Fibroblast of peridontal ligament (primary cell): ENCODE measurements around the gene RHOBTB1.
A peak's percentile ranks its signal among the peaks of the same experiment; 100 is the strongest.

Experiments used
- DNase-seq: peaks from one replicate; pipeline ENCODE4 v3.0.0-alpha.2; 2010; ENCODE audit errors: extremely low read depth

The RHOBTB1 gene

DNA sequence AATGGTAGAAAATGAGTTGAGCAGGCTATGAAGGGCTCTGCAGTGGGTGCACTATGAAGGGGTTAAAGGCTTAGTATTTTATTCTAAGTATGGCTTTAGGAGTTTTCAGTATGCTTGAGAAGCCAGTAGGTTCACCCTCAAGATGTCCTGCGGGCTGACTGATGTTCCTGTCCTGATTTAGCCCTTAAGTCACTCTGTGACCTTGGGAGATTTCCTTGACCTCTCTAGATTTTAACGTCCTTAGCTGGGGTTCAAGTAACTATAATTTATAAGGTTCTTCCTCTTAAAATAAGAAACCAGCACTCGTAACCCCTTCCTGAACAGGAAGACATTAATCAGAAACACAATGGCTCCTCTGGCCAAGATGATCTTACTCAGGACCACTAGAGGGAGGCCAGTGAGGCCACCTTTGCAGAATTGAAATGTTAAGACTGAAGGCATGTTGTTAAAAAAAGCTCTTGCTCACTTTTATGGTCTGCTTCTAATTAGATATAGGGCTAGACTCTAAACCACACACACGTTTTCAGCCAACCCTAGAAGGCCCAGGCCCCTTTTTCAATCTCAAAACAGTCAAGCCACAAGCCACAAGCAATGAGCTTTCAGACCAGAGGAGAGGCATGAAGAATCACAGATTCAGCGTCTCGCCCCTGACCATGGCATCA lies 123.8 kb downstream of the RHOBTB1 start:
- peak; percentile 92 for DNase-seq
